GM19455 (cell line): Measurements from ENCODE around the gene SORCS2.

Experiments used
- ATAC-seq: cut with Tn5 transposase; IDR thresholded peaks from one replicate; pipeline ENCODE4 v1.9.1; 2021; ENCODE audit not compliant: unreplicated experiment

Gene SORCS2

GRCh38 chr4:7422151-7422897, 230.0 kb downstream of the SORCS2 start:
- no peak for ATAC-seq

DNA sequence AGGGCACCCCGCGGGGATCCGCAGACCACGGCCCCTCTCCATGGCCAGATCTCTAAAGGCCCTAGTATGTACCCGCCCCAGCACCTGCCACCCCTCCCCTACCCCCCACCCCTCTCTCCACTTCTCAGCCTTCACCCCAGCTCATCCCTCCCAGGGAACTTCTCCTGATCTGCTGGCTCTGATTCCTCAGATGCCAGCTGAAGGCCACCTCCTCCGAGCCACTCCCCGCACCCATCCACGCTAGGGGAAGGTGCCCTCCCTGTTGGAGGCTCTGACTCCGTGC, 230.5 kb downstream of the SORCS2 start:
- no peak for ATAC-seq

DNA sequence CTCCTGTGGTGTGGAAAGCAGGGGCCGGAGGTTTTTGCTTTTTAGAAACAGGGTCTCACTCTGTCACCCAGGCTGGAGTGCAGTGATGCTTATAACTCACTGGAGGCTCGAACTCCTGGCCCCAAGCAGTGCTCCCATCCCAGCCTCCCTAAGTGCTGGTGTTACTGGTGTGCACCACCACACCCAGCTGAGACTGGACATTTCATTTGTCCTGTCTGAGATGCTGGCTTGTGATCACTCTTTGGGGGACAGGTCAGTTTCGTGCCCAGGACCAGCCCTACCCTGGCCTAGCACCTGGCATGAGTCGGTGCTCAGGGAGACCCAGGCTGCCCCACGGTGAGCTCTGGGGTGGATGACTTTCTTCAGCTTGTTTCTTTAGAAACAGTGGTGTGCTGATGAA, 231.1 kb downstream of the SORCS2 start:
- no peak for ATAC-seq

- ATAC-seq: no peak
Observed at GRCh38 chr4:7423801-7424552, 231.6 kb downstream of the SORCS2 start.

DNA sequence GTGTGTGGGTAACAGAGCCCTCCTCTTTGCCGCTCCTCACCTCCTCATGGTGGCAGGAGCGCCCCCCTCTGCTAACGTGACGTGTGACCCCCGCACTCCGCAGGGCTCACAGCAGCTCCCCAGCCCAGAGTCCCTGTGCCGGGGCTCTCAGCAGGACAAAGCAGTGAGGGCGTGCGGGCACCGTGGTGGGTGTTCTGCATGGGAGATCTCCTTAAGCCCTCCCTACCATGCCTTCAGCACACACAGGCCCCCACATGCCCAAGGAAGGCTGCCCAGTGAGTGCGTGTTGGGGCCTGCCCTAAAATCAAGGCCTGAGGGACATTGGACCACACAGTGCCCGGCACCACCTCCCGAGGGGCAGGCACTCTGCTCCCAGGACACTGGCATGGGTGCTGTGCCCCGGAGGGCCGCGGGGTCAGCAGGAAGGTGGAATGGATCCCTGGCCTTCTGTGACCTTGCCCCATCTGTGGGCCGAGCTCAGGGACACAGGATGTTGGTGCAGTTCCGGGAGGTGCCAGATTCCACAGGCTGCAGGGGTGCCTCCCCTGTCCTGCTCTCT, 232.3 kb downstream of the SORCS2 start:
- no peak for ATAC-seq

DNA sequence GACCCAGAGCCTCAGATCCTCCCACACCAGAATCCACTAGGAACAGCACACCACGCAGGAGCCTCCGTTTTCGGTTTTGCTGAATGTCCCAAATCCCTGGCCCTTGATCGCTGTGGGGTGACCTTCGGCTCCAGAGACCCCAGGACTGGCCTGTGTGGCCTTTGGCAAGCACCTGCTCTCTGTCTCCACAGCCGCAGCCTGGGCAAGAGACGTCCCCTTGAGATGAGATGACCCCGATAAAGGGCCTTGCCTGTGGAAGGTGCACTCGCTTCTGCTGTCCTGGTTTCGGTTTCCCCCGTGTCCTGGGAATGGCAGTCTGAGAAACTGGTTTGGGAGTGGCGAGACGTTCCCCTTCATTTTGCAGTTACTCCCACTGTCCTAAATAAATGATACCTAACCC, 232.8 kb downstream of the SORCS2 start:
- ATAC-seq: no peak

DNA sequence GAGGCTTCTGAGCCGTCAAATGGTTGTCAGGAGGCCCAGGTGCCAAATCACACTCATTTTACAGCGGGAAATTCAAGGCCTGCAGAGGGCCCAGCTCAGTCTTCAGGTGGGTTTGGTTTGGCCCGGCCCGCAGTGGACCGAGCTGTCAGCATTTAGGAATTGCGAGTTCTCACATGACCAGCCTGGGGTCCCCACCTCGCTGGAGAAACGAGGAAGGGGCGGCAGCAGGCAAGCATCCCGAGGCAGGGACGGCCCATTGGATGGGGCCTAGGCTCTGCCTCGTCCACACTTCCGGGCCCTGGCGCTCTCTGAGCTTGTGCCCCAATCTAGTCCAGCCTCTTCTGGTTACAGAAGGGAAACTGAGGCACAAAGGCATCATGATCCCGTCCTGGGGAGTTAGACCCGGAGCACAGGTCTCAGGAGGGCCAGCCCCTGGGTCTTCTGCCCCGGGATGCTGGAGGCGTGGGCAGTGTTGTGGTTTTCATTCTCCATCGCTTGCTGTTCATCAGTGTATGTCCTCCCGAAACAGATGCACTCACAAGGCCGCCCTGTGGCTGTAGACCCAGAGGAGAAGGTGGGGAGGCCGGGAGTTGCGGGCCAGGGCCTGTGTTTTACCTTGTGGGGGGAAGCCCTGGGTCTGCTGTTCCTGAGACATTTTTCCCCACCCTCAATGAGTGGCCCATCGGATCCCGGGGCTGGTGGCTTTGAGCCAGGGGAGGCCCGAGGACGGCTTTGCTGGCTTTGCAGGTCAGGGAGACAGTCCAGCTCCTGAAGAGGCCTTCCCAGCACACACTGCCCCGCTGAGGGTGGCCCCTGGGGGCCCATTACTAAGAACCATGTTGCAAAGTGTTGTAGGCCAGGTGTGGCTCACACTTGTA, 233.5 kb downstream of the SORCS2 start:
- ATAC-seq: no peak

- no peak for ATAC-seq
Observed at GRCh38 chr4:7426525-7427171, 234.3 kb downstream of the SORCS2 start.

DNA sequence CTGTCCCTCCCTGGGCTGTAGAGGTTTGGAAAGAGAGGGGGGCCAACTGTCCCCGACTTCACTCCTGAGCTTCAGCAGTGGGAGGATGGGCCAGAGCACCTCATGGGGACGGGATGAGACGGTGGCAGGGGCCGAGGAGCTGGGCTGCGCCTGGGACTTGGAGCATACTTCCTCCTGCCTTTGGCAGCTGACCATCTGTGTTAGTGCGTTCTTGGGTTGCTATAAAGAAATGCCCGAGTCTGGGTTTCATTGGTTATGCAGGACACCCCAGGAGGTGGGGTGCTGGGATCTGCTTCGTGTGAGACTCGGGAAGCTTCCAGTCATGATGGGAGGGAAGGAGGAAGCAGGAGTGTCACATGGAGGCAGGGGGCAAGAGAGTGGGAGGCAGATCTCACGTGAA, 235.0 kb downstream of the SORCS2 start:
- ATAC-seq: no peak

DNA sequence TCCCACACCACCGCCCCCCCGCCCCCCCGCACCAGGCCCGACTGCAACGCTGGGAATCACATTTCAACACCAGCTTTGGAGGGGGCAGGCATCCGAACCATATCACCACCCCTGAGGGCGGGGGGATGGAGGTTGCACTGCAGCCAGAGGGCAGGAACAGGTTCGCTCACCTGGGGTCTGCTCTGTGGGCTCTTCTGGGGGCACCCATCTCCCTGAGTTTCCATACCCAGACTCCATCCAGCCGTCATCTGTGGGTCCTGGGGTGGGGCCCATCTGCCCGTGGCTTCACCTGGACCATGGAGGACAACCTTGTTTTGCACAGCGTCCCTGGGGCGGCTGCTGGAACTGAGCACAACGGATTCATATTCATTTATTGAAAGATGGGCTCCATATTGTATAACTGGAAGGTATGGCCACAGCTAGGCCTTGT, 235.5 kb downstream of the SORCS2 start:
- ATAC-seq: no peak

GRCh38 chr4:7428261-7429068, 236.1 kb downstream of the SORCS2 start:
- ATAC-seq: no peak

DNA sequence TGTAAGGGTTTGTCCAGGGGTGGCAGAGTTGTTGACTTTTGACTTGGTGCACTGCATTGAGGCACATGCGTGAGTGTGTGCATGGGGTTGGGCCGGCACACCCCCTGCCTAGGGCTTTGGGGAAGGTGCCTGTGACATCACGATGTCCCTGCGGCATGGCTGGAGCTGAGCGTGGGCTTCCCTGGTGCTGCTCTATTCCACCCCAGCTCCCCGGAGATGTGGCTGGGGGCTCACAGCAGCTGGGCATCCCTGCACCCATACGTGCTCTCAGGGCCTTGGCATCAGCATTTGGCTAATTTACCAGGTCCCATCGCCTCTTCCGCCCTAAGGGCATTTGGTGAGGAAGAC, 236.7 kb downstream of the SORCS2 start:
- no peak for ATAC-seq

- ATAC-seq: no peak
Observed at GRCh38 chr4:7429601-7430078, 237.3 kb downstream of the SORCS2 start.

- ATAC-seq: no peak
Observed at GRCh38 chr4:7430368-7430964, 238.1 kb downstream of the SORCS2 start.

DNA sequence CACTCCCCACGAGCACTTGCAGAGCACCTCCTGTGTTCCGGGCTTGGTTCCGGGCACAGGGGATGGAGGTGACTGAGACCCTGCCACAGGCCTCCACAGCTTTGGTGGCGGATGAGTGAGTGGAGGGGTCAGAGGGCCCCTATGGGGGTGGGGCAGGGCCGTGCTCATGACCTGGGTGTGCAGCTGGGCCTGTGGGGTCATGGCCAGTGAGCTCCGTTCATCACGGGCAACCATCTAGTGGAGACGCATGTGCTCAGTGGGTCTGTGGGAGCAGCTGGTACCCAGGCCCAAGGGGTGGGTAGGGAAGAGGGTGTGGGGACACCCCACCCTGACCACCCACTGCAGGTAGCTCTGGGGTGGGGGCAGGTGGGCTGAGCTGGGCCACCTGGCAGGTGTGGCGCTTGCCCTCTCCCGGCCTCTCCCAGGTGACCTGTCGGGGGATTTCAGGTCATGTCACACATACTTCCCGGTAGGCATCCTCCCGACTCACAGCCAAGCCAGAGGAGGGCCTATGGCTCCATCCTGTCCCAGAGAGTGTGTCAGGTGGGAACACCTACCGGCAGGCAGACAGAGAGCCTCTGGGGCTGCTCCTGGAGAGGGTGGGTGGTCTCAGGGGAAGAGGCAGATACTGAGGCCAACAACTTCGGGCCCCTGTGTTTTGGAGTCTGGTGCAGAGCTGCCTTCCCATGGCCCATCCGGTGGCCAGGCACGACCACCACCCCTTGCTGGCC, 238.8 kb downstream of the SORCS2 start:
- ATAC-seq: no peak

GRCh38 chr4:7431696-7432530, 239.6 kb downstream of the SORCS2 start:
- no peak for ATAC-seq

GRCh38 chr4:7432531-7433375, 240.4 kb downstream of the SORCS2 start:
- ATAC-seq: no peak
